Spinal cord (tissue), 10 donors: ENCODE data around the gene PEMT. TPM values are rescaled to one million over a fixed set of nuclear protein-coding genes. Genes with fewer than 3 reads are reported as not detected.
A peak's percentile ranks its signal among the peaks of the same experiment; 100 is the strongest.

Experiments used
- DNase-seq, 6 donors: peaks; one replicate each; pipeline versions ENCODE4 v3.0.0 to v3.0.0-alpha.2; 2013 to 2015; ENCODE audit warnings: low spot score in 6 of 6, low read depth in 4 of 6
- H3K27ac ChIP-seq: one replicate; pipeline ENCODE4 v1.5.1; 2013; ENCODE audit warnings: low read depth, low read length, control low read depth
- H3K27me3 ChIP-seq: one replicate; pipeline ENCODE4 v1.6.1; 2013; ENCODE audit warnings: low read length; ENCODE audit not compliant: control insufficient read depth, insufficient read depth
- H3K36me3 ChIP-seq: one replicate; pipeline ENCODE4 v1.6.1; 2013; ENCODE audit warnings: low read length; ENCODE audit not compliant: control insufficient read depth, insufficient read depth
- H3K4me1 ChIP-seq: one replicate; pipeline ENCODE4 v1.6.1; 2013; ENCODE audit warnings: low read length; ENCODE audit not compliant: control insufficient read depth, insufficient read depth
- H3K4me3 ChIP-seq: one replicate; pipeline ENCODE4 v1.5.1; 2013; ENCODE audit warnings: low read depth, low read length, control low read depth
- H3K9me3 ChIP-seq: one replicate; pipeline ENCODE4 v1.6.1; 2013; ENCODE audit warnings: low read length; ENCODE audit not compliant: control insufficient read depth, insufficient read depth
- WGBS: methylation state at CpG from one replicate; pipeline ENCODE4 v1.1.5; 2013; ENCODE audit warnings: missing lambda C conversion rate; ENCODE audit not compliant: insufficient coverage; 5-methylcytosine and 5-hydroxymethylcytosine counted together
- polyA plus RNA-seq, 2 donors: library from polyadenylated mRNA; unstranded; fragments of 120-200 nt; gene quantifications; one replicate each; pipeline ENCODE4 v1.2.1, GENCODE V29; 2013; ENCODE audit not compliant: insufficient read length in 2 of 2
- total RNA-seq, 2 donors: library from RNA; depleted of rRNA in 1 of 2; stranded (reverse); fragments of 120-200 nt in 1 of 2; fragments of >200 nt in 1 of 2; gene quantifications; one replicate each; pipeline versions ENCODE4 v1.2.3 to v1.2.4, GENCODE V29; 2013 to 2014
- donor health status: healthy.

Gene PEMT
- total and polyA plus RNA-seq, 4 donors = 28.5 to 48.3 (median 43.9) TPM

DNA sequence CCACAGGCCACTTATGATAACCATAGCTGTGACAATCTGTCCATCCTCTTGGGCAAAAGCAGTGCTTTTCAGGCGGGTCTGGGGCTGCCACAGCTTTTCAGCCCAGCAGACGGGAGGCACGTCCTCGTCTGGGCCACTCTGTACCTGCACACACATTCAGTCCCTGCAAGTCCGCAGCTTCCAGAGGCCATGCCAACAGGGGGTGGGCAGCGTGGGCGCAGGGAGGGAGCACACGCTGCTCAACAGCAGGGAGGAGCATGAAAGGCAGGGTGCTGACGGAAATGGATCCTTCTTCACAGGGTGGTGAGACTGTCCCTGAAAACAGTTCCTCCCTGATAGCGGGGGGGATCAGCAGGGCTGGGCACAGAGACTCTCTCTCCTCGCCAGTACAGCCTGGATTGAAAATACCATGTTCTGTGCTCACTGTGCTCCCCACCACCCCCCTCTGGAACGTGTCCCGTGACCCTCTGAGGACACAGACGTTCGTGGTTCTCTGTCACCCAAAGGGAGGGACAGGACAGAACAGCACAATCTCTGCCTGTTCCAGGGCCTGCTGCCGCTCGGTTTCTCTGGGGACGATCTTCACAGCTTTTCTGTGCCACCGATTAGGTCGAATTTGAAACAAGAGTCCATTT lies 41.7 kb downstream of the PEMT start:
- 89% methylated on average over 20 of the region's 20 CpGs for WGBS
- H3K4me3 ChIP-seq = no peak overlapping the region
- H3K36me3 ChIP-seq = peaks cover 40% of the 10 kb centered on the region
- H3K9me3 ChIP-seq = no peaks in the 10 kb centered on the region
- H3K27ac ChIP-seq = no peak overlapping the region
- no peaks in the 10 kb centered on the region for H3K27me3 ChIP-seq
- peaks cover 37% of the 10 kb centered on the region for H3K4me1 ChIP-seq
- DNase-seq = no peak

DNA sequence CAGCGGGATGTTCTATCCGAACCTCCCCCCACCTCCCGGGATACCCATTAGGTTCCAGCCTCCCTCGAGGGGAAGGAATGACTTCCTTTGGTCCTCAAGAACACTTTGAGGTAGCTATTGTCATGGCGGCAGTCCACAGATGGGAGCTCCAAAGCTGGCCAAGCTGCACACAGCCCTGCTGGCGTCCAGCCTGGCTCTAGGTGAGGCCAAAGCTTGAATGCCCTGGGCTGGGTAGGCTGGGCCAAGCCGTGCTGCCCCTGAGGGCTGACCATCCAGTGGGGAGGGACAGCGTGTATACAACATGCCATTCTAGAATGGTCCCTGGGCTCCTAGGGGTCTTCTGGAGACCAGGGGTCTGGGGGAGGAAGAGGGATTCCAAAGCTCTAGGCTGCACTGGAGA lies 43.5 kb downstream of the PEMT start:
- DNase-seq = no peak
- 77% methylated on average over 6 of the region's 8 CpGs for WGBS
- Histone ChIP-seq H3K4me3 (no peak overlapping the region), H3K27ac (no peak overlapping the region), H3K9me3 (no peaks in the 10 kb centered on the region), H3K27me3 (no peaks in the 10 kb centered on the region), H3K36me3 (peaks cover 36% of the 10 kb centered on the region), H3K4me1 (peaks cover 29% of the 10 kb centered on the region)

DNA sequence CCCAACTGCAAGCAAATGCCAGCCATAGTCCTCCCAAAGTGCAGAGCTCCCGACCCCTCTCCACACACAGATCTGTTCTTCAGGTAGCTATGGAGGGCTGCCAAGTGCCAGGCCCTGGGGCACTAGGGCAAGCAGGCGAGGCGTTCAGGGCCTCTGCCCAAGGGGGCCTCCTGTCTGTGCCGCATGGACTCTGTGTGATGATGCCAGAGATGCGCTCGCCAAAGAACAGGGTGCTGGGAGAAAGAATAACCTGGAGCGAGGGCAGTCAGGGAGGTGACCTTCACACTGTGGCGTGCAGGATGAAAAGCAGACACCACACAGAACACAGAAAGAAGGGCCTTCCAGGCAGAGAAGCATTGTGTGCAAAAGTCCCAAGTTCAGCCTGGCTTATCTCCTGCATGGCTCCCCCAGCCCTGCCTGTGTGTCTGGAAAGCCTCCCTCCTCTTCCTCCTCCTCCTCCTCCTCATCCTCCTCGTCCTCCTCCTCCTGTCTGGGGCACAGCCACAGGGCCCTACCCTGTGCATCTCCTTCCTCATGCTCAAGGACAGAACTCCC lies 44.2 kb downstream of the PEMT start:
- WGBS = 84% methylated on average over 7 of the region's 9 CpGs
- peaks cover 34% of the 10 kb centered on the region for H3K36me3 ChIP-seq
- no peak overlapping the region for H3K27ac ChIP-seq
- no peak overlapping the region for H3K4me3 ChIP-seq
- no peaks in the 10 kb centered on the region for H3K27me3 ChIP-seq
- peaks cover 29% of the 10 kb centered on the region for H3K4me1 ChIP-seq
- no peaks in the 10 kb centered on the region for H3K9me3 ChIP-seq
- no peak for DNase-seq

DNA sequence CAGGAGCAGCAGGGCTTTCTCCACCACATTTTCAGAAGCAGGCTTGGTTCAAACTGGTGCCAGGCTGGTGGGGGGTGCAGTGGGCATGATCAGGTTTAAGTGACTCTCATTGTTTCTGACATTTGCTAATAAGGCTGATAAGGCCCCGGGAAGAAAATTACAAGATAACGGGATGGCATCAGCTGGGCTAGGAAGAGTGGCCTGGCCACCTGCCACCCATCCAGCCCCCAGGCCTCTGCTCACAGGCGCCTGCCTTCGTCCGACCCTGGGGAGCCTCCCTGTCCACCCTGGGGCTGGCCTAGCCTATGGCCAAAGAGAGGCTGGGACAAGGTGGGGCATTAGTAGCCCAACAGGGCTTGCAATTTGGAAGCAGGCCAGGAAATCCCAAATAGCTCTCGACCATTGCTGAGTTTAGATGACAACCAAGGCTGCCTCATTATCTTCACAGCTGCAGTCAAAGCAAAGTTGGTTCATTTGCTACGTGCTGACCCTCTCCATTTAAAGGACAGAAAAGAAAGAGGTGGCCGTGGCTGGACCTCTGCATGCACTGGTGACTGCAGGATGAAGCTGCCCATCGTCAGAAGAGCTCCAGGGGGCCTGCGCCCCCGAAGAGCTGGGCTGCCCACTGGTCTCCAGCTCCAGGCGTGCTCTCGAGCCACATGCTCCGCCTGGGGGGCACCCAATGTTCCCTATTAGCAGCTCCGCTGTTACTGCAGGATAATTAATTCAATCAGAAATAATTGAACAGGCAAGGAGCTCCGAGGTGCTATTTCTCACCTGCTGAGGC lies 44.9 kb downstream of the PEMT start:
- Histone ChIP-seq H3K36me3 (peaks cover 33% of the 10 kb centered on the region), H3K4me3 (no peak overlapping the region), H3K27ac (no peak overlapping the region), H3K27me3 (no peaks in the 10 kb centered on the region), H3K9me3 (no peaks in the 10 kb centered on the region), H3K4me1 (peaks cover 30% of the 10 kb centered on the region)
- WGBS = 74% methylated on average over 13 of the region's 16 CpGs
- DNase-seq = peak in 1 of 6 donors; percentile 55

DNA sequence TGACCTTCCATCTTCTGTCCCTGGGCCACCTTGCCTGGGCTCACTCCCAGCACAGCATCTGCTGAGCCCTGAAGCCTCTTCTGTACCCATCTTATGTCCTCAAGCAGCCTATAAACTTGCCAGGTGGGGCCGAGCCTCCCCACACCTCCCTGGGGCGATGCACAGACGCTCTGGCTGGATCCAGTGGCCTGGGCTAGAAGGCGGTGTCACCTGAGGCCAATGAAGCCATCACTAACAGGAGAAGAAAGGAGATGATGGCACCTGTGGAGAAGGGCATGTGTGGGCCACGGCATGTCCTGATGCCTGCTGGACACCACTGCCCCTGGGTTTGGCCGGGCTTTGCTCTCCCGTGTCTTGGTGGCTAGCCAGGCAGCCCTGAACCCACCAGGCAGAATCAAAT lies 45.5 kb downstream of the PEMT start:
- DNase-seq = no peak
- H3K27ac ChIP-seq = no peak overlapping the region
- 83% methylated on average over 5 of the region's 7 CpGs for WGBS

DNA sequence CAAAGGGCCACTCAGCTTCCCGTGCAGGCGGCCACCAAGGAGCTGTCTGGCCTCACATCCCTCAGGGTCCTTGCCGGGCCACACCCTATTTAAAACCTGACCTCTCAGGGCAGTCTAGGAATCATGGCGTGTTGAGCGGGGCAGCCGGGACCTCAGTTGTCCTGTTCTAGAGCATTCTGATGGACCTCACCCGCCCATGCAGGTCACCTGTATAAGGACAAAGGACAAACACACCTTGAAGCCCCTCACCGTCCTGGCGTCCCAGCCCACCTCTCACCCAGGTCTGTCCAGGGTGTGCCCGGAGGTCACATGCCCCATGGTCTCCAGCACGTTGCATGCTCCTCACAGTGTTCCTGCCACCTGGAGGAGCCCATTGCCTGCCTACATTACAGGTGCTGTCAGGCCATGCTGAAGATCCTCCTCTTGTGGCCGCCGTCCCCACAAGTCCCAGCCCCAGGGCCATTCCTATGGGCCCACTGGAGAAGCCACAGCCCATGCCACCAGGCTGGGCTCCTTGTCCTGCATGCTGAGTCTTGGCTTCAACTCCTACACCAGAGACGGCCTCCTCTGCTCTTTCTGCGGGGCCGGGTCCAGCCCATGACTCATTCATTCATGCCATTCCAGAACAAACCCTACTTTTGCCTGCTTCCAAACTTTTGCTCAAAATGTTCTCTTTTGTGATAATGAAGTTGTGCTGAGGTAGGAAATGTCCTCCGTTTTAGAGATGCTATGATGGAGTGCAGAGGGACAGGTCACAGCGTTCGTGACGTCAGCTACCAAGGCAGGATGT lies 46.3 kb downstream of the PEMT start:
- Histone ChIP-seq H3K27me3 (no peaks in the 10 kb centered on the region), H3K4me3 (no peak overlapping the region), H3K9me3 (no peaks in the 10 kb centered on the region), H3K4me1 (peaks cover 38% of the 10 kb centered on the region), H3K36me3 (peaks cover 28% of the 10 kb centered on the region), H3K27ac (no peak overlapping the region)
- WGBS = 95% methylated on average over 16 of the region's 20 CpGs
- DNase-seq = no peak

More for the DNA sequence above, 45.5 kb downstream of the PEMT start:
- Histone ChIP-seq H3K9me3 (no peaks in the 10 kb centered on the region), H3K27me3 (no peaks in the 10 kb centered on the region), H3K4me3 (no peak overlapping the region), H3K4me1 (peaks cover 31% of the 10 kb centered on the region), H3K36me3 (peaks cover 28% of the 10 kb centered on the region)

DNA sequence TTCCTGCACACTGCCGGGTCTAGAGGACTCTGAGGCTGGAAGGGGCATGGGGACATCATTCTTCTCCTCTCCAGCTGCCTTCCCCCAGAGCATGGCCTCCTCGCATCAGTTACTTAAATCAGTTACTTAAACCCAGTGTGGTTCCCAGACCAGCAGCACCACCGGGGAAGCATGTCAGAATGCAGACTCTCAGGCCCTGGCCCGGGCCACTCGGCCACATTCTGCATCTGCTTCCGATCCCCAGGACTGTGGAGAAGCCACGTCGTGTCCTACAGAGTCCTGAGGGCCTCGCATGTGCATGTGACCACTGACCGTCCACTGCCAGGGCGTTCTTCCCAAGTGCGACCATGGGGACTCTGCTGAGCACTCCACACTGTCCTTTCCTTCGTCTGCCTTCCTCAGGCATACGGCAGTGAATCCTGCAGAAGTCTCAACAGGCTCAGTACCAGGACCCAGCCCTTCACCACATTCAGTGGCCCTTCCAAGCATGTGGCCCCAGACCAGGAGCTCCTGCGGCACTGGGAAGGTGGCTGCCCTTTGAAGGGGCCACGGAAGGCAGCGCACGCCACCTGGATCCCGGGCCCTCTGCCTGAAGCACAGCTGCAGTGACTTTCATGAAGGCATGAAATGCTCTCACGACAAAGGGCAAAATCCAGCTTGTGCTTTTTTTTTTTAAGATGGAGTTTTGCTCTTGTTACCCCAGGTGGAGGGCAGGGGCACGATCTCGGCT lies 48.4 kb downstream of the PEMT start:
- Histone ChIP-seq H3K9me3 (no peaks in the 10 kb centered on the region), H3K36me3 (peaks cover 24% of the 10 kb centered on the region), H3K4me3 (no peak overlapping the region), H3K4me1 (peaks cover 45% of the 10 kb centered on the region), H3K27ac (no peak overlapping the region), H3K27me3 (no peaks in the 10 kb centered on the region)
- 94% methylated on average over 22 of the region's 22 CpGs for WGBS
- no peak for DNase-seq

DNA sequence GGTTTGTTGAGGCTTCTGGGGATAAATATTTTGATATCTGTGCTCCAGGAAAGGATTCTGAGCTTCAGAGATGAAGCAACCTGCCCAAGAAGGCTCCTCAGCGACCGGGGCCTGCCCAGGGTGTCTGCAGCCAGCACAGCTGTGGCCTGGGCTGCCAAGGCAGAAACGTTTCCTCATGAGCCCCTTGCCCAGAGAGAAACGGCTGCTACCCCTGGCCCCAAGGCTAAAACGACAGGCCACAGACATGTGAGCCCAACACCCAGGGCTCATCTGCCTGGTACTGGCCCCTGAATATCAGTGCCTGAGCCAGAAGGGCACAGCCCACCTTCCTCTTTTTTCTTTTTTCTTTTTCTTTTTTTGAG lies 49.9 kb downstream of the PEMT start:
- Histone ChIP-seq H3K4me3 (no peak overlapping the region), H3K4me1 (peaks cover 38% of the 10 kb centered on the region)
- 73% methylated on average over 5 of the region's 5 CpGs for WGBS

More for the DNA sequence above, 49.9 kb downstream of the PEMT start:
- H3K27me3 ChIP-seq = no peaks in the 10 kb centered on the region
- DNase-seq = no peak
- no peaks in the 10 kb centered on the region for H3K9me3 ChIP-seq
- H3K36me3 ChIP-seq = peaks cover 27% of the 10 kb centered on the region
- no peak overlapping the region for H3K27ac ChIP-seq
